ENCODE results near the gene SERTAD3. TPM values are rescaled to one million over a fixed set of nuclear protein-coding genes. Genes with fewer than 3 reads are reported as not detected.

SERTAD3 gene
- total and polyA plus RNA-seq, 2 of the 8 experiments (the other 6 are each of a cell fraction or from before 2014, with no cell fraction given) = 15.1 to 32.1 TPM

DNA sequence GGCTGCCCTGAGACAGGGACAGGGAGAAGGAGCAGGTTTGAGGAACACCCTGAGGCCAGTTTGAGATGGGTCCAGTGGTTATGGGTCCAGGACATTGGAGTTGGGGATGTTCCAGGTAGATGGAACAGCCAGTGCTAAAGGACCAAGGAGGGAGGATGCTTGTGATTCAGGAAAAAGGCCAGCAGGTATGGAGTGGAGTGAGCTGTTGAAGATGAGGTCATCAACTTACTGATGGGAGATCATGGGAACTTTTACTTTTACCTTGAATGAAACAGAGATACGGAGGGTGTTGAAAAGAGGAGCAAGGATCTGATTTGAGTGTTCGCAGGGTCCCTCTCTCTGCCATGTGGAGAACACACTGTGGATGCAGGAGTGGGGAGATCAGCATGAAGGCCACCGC is 48.1 kb upstream of the SERTAD3 start (continued):
- TF ChIP-seq PHF8 (conservative IDR thresholded peaks at IDR 0.05; ENCODE audit: low read depth, low read length) = no peak
- no peak for TF ChIP-seq TEAD4 (IDR thresholded peaks at IDR 0.05; ENCODE audit: low read depth, low read length)
- no peak for TF ChIP-seq SRF (IDR thresholded peaks at IDR 0.05; ENCODE audit: low read depth, low read length)
- TF ChIP-seq EZH2 (IDR thresholded peaks at IDR 0.05; ENCODE audit: low read depth, low read length, severe bottlenecking) = no peak
- no peak for TF ChIP-seq SAP30 (IDR thresholded peaks at IDR 0.05; ENCODE audit: insufficient read depth, insufficient replicate concordance, low read length)
- TF ChIP-seq SIX5 (IDR thresholded peaks at IDR 0.05; ENCODE audit: low read depth, low read length) = no peak
- TF ChIP-seq, protein P1, sequence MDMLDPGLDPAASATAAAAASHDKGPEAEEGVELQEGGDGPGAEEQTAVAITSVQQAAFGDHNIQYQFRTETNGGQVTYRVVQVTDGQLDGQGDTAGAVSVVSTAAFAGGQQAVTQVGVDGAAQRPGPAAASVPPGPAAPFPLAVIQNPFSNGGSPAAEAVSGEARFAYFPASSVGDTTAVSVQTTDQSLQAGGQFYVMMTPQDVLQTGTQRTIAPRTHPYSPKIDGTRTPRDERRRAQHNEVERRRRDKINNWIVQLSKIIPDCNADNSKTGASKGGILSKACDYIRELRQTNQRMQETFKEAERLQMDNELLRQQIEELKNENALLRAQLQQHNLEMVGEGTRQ (IDR thresholded peaks at IDR 0.05; ENCODE audit: low read length) = no peak
